Liver (tissue), 9 donors: ENCODE data around the gene ZCCHC4. TPM values are rescaled to one million over a fixed set of nuclear protein-coding genes. Genes with fewer than 3 reads are reported as not detected.
A peak's percentile ranks its signal among the peaks of the same experiment; 100 is the strongest.

ENCODE experiments used
- DNase-seq: peaks from one replicate; pipeline ENCODE4 v3.0.0-alpha.2; 2017; ENCODE audit warnings: low spot score
- H3K27ac ChIP-seq, 2 donors: one replicate each; pipeline ENCODE4 v1.7.0; 2013; ENCODE audit warnings: inconsistent platforms in 2 of 2, low read length in 2 of 2, control low read depth in 1 of 2, low read depth in 1 of 2, mild to moderate bottlenecking in 1 of 2
- H3K27me3 ChIP-seq, 4 donors: one replicate each; pipeline versions ENCODE4 v1.6.1 to v1.7.0; 2013; ENCODE audit warnings: low read length in 3 of 4, inconsistent platforms in 1 of 4, mild to moderate bottlenecking in 1 of 4, moderate library complexity in 1 of 4; ENCODE audit not compliant: control insufficient read depth in 4 of 4, insufficient read depth in 4 of 4
- H3K36me3 ChIP-seq, 4 donors: one replicate each; pipeline versions ENCODE4 v1.6.1 to v1.7.0; 2013; ENCODE audit warnings: low read length in 3 of 4, mild to moderate bottlenecking in 3 of 4, low read depth in 1 of 4, moderate library complexity in 1 of 4; ENCODE audit not compliant: control insufficient read depth in 4 of 4, insufficient read depth in 3 of 4
- H3K4me1 ChIP-seq, 4 donors: one replicate each; pipeline versions ENCODE4 v1.6.1 to v1.7.0; 2013; ENCODE audit warnings: low read length in 3 of 4, mild to moderate bottlenecking in 3 of 4, moderate library complexity in 1 of 4; ENCODE audit not compliant: control insufficient read depth in 4 of 4, insufficient read depth in 4 of 4
- H3K4me3 ChIP-seq, 3 donors: one replicate each; pipeline versions ENCODE4 v1.6.1 to v1.7.0; 2013; ENCODE audit warnings: low read length in 3 of 3, control low read depth in 1 of 3, low read depth in 1 of 3, mild to moderate bottlenecking in 1 of 3
- H3K9ac ChIP-seq, 2 donors: one replicate each; pipeline ENCODE4 v1.7.0; 2013; ENCODE audit warnings: low read length in 2 of 2, mild to moderate bottlenecking in 2 of 2, moderate library complexity in 2 of 2, control low read depth in 1 of 2, low read depth in 1 of 2
- H3K9me3 ChIP-seq, 4 donors: one replicate each; pipeline versions ENCODE4 v1.6.1 to v1.7.0; 2013; ENCODE audit warnings: low read length in 3 of 4; ENCODE audit not compliant: control insufficient read depth in 4 of 4
- EGR1 ChIP-seq, 2 donors: IDR thresholded peaks; 2 replicates each; pipeline ENCODE4 v1.6.1; 2016 to 2018; ENCODE audit warnings: antibody characterized with exemption in 2 of 2, low read depth in 2 of 2
- FOXA1 ChIP-seq: IDR thresholded peaks from 2 replicates; pipeline ENCODE4 v1.6.1; 2016; ENCODE audit warnings: antibody characterized with exemption
- FOXA2 ChIP-seq: IDR thresholded peaks from 2 replicates; pipeline ENCODE4 v1.6.1; 2016; ENCODE audit warnings: antibody characterized with exemption
- GABPA ChIP-seq, 2 donors: IDR thresholded peaks in 1 of 2; conservative IDR thresholded peaks in 1 of 2; 2 replicates each; pipeline ENCODE4 v1.6.1; 2016; ENCODE audit warnings: antibody characterized with exemption in 2 of 2, mild to moderate bottlenecking in 1 of 2, moderate library complexity in 1 of 2
- HNF4G ChIP-seq: IDR thresholded peaks from 2 replicates; pipeline ENCODE4 v1.6.1; 2016; ENCODE audit warnings: antibody characterized with exemption
- JUND ChIP-seq, 2 donors: IDR thresholded peaks; 2 replicates each; pipeline ENCODE4 v1.6.1; 2016; ENCODE audit warnings: antibody characterized with exemption in 2 of 2
- NR2F2 ChIP-seq: IDR thresholded peaks from 2 replicates; pipeline ENCODE4 v1.6.1; 2016; ENCODE audit warnings: antibody characterized with exemption
- RAD21 ChIP-seq, 2 donors: IDR thresholded peaks; 2 replicates each; pipeline ENCODE4 v1.6.1; 2016; ENCODE audit warnings: antibody characterized with exemption in 2 of 2, mild to moderate bottlenecking in 2 of 2
- RXRA ChIP-seq, 2 donors: IDR thresholded peaks; 2 replicates each; pipeline ENCODE4 v1.6.1; 2017 to 2018; ENCODE audit warnings: antibody characterized with exemption in 2 of 2, mild to moderate bottlenecking in 1 of 2
- SP1 ChIP-seq: IDR thresholded peaks from 2 replicates; pipeline ENCODE4 v1.6.1; 2018; ENCODE audit warnings: antibody characterized with exemption, mild to moderate bottlenecking
- TAF1 ChIP-seq: conservative IDR thresholded peaks from 2 replicates; pipeline ENCODE4 v1.6.1; 2016; ENCODE audit warnings: antibody characterized with exemption, mild to moderate bottlenecking
- YY1 ChIP-seq: IDR thresholded peaks from 2 replicates; pipeline ENCODE4 v1.6.1; 2016; ENCODE audit warnings: antibody characterized with exemption, mild to moderate bottlenecking
- WGBS: extraction: QIAGEN DNeasy Blood & Tissue Kit; methylation state at CpG from one replicate; pipeline ENCODE4 v1.1.7; 2013; 5-methylcytosine and 5-hydroxymethylcytosine counted together
- polyA plus RNA-seq, 2 donors: library from polyadenylated mRNA; stranded (reverse) in 1 of 2; unstranded in 1 of 2; fragments of 200-250 nt in 1 of 2; fragments of >200 nt in 1 of 2; fragmentation: Nextera tagmentation in 1 of 2; extraction: Ambion mirVana in 1 of 2; gene quantifications; one replicate each; pipeline versions ENCODE4 v1.2.1 to v1.2.3, GENCODE V29; 2013 to 2015
- total RNA-seq, 2 donors: library from RNA; depleted of rRNA; stranded (reverse); fragments of >200 nt; gene quantifications; one replicate each; pipeline ENCODE4 v1.2.3, GENCODE V29; 2014
- TF ChIP-seq, protein P1 (sequence below): IDR thresholded peaks from 2 replicates; pipeline ENCODE4 v1.6.1; 2016; ENCODE audit warnings: antibody characterized with exemption, mild to moderate bottlenecking
- TF ChIP-seq, protein P2 (sequence below): fragments of 150-350 bp; IDR thresholded peaks from 2 replicates; pipeline ENCODE4 v1.5.1; 2017; ENCODE audit warnings: improper control_type of control experiment, low read depth, low read length; ENCODE audit not compliant: missing input control
- TF ChIP-seq, protein P3 (sequence below): IDR thresholded peaks from 2 replicates; pipeline ENCODE4 v1.6.1; 2016; ENCODE audit warnings: antibody characterized with exemption
- TF ChIP-seq, protein P4 (sequence below): IDR thresholded peaks from 2 replicates; pipeline ENCODE4 v1.6.1; 2016; ENCODE audit warnings: antibody characterized with exemption
- TF ChIP-seq, protein P5 (sequence below): IDR thresholded peaks from 2 replicates; pipeline ENCODE4 v1.6.1; 2016; ENCODE audit warnings: antibody characterized with exemption
- donor health status: healthy.
- donor health status: healthy.
- donor health status: healthy.
- donor health status: healthy.
- donor health status: healthy.

Gene ZCCHC4
- total and polyA plus RNA-seq, 4 donors, result 2.1 to 7.4 (median 4.6) TPM

DNA sequence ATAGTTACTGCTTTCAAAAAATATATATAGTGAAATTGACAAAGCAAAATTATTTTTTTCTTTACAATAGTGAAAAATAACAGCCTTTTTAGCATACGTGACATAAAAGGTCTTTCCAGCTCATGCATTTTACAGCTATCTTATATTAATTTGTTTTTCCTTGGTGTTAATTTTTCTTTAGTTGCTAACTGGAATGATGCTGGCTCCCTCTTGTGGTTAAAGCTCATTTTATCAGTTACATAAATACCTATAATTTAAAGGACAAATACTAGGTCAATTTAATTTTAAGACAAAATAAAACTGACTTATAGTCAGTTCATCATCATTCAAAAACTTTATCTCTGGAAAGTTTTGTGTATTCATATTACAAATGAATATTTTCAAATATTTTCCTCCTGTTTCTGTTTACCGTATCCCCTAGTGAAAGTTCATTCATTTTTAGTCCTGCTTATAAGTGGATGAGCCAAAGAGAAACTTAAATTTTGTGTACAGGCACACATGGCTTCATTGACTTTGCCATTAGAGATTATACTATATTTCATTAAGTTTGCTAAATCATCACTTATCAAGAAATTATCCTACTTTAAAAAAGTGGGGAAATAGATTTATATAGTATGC, 54.5 kb downstream of the ZCCHC4 start:
- WGBS, result 79% methylated on average over 2 of the region's 2 CpGs
- Histone ChIP-seq H3K27ac (no peak overlapping the region), H3K4me3 (no peak overlapping the region), H3K36me3 (peaks cover 0 to 5% (median 0%) of the 10 kb centered on the region in 4 donors), H3K4me1 (peaks cover 4 to 24% (median 13%) of the 10 kb centered on the region in 4 donors), H3K9me3 (no peaks in the 10 kb centered on the region), H3K9ac (no peak overlapping the region), H3K27me3 (no peaks in the 10 kb centered on the region)
- TF ChIP-seq, protein P1, sequence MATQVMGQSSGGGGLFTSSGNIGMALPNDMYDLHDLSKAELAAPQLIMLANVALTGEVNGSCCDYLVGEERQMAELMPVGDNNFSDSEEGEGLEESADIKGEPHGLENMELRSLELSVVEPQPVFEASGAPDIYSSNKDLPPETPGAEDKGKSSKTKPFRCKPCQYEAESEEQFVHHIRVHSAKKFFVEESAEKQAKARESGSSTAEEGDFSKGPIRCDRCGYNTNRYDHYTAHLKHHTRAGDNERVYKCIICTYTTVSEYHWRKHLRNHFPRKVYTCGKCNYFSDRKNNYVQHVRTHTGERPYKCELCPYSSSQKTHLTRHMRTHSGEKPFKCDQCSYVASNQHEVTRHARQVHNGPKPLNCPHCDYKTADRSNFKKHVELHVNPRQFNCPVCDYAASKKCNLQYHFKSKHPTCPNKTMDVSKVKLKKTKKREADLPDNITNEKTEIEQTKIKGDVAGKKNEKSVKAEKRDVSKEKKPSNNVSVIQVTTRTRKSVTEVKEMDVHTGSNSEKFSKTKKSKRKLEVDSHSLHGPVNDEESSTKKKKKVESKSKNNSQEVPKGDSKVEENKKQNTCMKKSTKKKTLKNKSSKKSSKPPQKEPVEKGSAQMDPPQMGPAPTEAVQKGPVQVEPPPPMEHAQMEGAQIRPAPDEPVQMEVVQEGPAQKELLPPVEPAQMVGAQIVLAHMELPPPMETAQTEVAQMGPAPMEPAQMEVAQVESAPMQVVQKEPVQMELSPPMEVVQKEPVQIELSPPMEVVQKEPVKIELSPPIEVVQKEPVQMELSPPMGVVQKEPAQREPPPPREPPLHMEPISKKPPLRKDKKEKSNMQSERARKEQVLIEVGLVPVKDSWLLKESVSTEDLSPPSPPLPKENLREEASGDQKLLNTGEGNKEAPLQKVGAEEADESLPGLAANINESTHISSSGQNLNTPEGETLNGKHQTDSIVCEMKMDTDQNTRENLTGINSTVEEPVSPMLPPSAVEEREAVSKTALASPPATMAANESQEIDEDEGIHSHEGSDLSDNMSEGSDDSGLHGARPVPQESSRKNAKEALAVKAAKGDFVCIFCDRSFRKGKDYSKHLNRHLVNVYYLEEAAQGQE, result no peak
- TF ChIP-seq, protein P2, sequence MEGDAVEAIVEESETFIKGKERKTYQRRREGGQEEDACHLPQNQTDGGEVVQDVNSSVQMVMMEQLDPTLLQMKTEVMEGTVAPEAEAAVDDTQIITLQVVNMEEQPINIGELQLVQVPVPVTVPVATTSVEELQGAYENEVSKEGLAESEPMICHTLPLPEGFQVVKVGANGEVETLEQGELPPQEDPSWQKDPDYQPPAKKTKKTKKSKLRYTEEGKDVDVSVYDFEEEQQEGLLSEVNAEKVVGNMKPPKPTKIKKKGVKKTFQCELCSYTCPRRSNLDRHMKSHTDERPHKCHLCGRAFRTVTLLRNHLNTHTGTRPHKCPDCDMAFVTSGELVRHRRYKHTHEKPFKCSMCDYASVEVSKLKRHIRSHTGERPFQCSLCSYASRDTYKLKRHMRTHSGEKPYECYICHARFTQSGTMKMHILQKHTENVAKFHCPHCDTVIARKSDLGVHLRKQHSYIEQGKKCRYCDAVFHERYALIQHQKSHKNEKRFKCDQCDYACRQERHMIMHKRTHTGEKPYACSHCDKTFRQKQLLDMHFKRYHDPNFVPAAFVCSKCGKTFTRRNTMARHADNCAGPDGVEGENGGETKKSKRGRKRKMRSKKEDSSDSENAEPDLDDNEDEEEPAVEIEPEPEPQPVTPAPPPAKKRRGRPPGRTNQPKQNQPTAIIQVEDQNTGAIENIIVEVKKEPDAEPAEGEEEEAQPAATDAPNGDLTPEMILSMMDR, result peak; percentile 42
- TF ChIP-seq YY1, result no peak
- peak; percentile 80 for TF ChIP-seq RAD21 (IDR thresholded peaks at IDR 0.05)
- TF ChIP-seq RXRA (IDR thresholded peaks at IDR 0.05), result no peak
- TF ChIP-seq, protein P3, sequence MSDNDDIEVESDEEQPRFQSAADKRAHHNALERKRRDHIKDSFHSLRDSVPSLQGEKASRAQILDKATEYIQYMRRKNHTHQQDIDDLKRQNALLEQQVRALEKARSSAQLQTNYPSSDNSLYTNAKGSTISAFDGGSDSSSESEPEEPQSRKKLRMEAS, result no peak
- DNase-seq, result no peak

DNA sequence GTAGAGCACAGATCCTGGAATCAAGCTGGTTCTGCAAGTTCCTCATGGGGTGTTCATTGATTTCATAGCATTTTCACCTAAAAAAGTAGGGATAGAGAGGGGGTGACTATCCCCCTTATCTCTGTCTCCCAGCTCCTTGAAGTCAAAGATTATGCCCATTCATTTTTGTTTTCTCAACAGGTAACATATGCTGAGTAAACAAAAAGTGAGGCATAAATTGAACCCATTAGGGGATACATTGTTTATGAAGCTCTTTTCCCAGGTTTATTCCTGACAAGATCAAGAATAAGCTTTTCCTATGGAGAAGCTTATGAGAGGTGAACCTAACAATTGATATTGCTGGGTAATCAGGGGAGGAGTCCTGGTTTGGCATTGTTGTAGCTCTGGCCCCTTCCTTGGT, 55.3 kb downstream of the ZCCHC4 start:
- H3K4me1 ChIP-seq, result peaks cover 4 to 30% (median 14%) of the 10 kb centered on the region in 4 donors
- H3K27me3 ChIP-seq, result no peaks in the 10 kb centered on the region
- DNase-seq, result no peak
- H3K9ac ChIP-seq, result peak overlapping the region in 1 of 2 donors; percentile 27
- H3K9me3 ChIP-seq, result no peaks in the 10 kb centered on the region
- peaks cover 0 to 5% (median 0%) of the 10 kb centered on the region in 4 donors for H3K36me3 ChIP-seq
- H3K27ac ChIP-seq, result no peak overlapping the region
- no peak overlapping the region for H3K4me3 ChIP-seq
- TF ChIP-seq FOXA1 (no peak), SP1 (no peak), YY1 (no peak), HNF4G (no peak), JUND (IDR thresholded peaks at IDR 0.05) (no peak), TAF1 (no peak), NR2F2 (no peak), GABPA (IDR thresholded peaks at IDR 0.05 in 1 of 2, conservative IDR thresholded peaks at IDR 0.05 in 1 of 2) (no peak), EGR1 (IDR thresholded peaks at IDR 0.05; ENCODE audit: low read depth in 2 of 2) (no peak), RXRA (IDR thresholded peaks at IDR 0.05) (no peak), RAD21 (IDR thresholded peaks at IDR 0.05) (no peak), FOXA2 (no peak)
- TF ChIP-seq, protein P2, result no peak
- TF ChIP-seq, protein P4, sequence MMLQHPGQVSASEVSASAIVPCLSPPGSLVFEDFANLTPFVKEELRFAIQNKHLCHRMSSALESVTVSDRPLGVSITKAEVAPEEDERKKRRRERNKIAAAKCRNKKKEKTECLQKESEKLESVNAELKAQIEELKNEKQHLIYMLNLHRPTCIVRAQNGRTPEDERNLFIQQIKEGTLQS, result no peak
- TF ChIP-seq, protein P3, result no peak
- TF ChIP-seq, protein P5, sequence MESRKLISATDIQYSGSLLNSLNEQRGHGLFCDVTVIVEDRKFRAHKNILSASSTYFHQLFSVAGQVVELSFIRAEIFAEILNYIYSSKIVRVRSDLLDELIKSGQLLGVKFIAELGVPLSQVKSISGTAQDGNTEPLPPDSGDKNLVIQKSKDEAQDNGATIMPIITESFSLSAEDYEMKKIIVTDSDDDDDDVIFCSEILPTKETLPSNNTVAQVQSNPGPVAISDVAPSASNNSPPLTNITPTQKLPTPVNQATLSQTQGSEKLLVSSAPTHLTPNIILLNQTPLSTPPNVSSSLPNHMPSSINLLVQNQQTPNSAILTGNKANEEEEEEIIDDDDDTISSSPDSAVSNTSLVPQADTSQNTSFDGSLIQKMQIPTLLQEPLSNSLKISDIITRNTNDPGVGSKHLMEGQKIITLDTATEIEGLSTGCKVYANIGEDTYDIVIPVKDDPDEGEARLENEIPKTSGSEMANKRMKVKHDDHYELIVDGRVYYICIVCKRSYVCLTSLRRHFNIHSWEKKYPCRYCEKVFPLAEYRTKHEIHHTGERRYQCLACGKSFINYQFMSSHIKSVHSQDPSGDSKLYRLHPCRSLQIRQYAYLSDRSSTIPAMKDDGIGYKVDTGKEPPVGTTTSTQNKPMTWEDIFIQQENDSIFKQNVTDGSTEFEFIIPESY, result no peak
- TF ChIP-seq, protein P1, result no peak
